ENCODE measurements around the gene DCLK1. TPM values are rescaled to one million over a fixed set of nuclear protein-coding genes. Genes with fewer than 3 reads are reported as not detected.

DCLK1 gene
- total and polyA plus RNA-seq, 9 donors = 42.0 to 109 (median 87.9) TPM

DNA sequence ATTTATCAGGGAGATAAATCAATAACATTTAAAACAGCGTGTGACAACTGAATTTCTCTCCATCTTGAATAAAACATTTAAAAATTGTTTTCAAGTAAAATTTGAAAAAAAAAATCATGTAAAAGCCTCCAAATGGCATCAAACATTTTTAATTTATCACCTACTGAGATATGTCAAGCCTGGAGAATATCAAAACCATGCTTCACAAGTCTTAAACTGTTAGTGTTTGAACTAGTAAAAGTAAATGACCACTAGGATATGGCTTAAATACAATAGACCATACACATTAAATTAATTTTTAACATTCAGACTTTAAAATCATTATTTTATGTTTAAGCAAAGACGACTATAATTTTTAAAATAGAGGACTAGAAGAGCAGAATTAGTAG is 281.9 kb downstream of the DCLK1 start:
- H3K9me3 ChIP-seq (replicated peaks; ENCODE audit: control insufficient read depth, low read depth, low read length) = no peaks in the 10 kb centered on the region
- peak overlapping the region; percentile 85 for H3K27ac ChIP-seq (ENCODE audit: low read length)
- DNase-seq = no peak
- no peak overlapping the region for H3K4me3 ChIP-seq (ENCODE audit: low read length)
- no peaks in the 10 kb centered on the region for H3K4me1 ChIP-seq (ENCODE audit: control insufficient read depth, insufficient read depth, low read length)
- no CpG with 5 or more reads among the region's 2 CpGs for WGBS (ENCODE audit: insufficient coverage)
- peaks cover 10% of the 10 kb centered on the region for H3K36me3 ChIP-seq (ENCODE audit: control insufficient read depth, insufficient read depth, low read length)
- H3K27me3 ChIP-seq (ENCODE audit: control insufficient read depth, insufficient read depth, low read length) = no peaks in the 10 kb centered on the region

GRCh38 chr13:35848336-35849255 is 282.6 kb downstream of the DCLK1 start:
- Histone ChIP-seq H3K27me3 (ENCODE audit: control insufficient read depth, insufficient read depth, low read length) (no peaks in the 10 kb centered on the region), H3K9me3 (replicated peaks; ENCODE audit: control insufficient read depth, low read depth, low read length) (no peaks in the 10 kb centered on the region), H3K36me3 (ENCODE audit: control insufficient read depth, insufficient read depth, low read length) (peaks cover 6% of the 10 kb centered on the region), H3K4me1 (ENCODE audit: control insufficient read depth, insufficient read depth, low read length) (no peaks in the 10 kb centered on the region), H3K4me3 (ENCODE audit: low read length) (no peak overlapping the region), H3K27ac (ENCODE audit: low read length) (peak overlapping the region; percentile 85)
- no CpG with 5 or more reads among the region's 3 CpGs for WGBS (ENCODE audit: insufficient coverage)
- peak; percentile 98 for DNase-seq

DNA sequence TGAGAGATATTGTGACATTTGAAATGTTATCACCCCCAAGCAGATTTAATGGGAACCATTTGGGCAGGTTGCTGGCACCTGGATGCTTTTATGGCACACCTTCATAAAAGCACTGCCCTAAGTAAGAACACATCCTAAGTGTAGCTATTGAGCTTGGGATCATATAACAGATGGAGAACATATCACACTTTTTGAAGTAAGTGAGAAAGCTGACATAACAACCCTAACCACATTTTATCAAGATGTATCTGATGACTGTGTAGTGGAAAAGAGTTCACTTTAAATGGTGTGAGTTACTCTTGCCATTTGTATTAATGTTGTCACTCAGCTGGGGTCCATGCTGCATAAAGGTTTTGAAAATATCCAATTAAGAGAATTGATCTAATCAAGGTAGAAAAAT is 287.9 kb downstream of the DCLK1 start:
- Histone ChIP-seq H3K4me3 (ENCODE audit: low read length) (no peak overlapping the region), H3K36me3 (ENCODE audit: control insufficient read depth, insufficient read depth, low read length) (peaks cover 9% of the 10 kb centered on the region), H3K27ac (ENCODE audit: low read length) (no peak overlapping the region), H3K4me1 (ENCODE audit: control insufficient read depth, insufficient read depth, low read length) (peaks cover 2% of the 10 kb centered on the region), H3K9me3 (replicated peaks; ENCODE audit: control insufficient read depth, low read depth, low read length) (no peaks in the 10 kb centered on the region), H3K27me3 (ENCODE audit: control insufficient read depth, insufficient read depth, low read length) (no peaks in the 10 kb centered on the region)
- DNase-seq = no peak

- peaks cover 9% of the 10 kb centered on the region for H3K36me3 ChIP-seq (ENCODE audit: control insufficient read depth, insufficient read depth, low read length)
- no peak overlapping the region for H3K4me3 ChIP-seq (ENCODE audit: low read length)
- peaks cover 5% of the 10 kb centered on the region for H3K4me1 ChIP-seq (ENCODE audit: control insufficient read depth, insufficient read depth, low read length)
- WGBS (ENCODE audit: insufficient coverage) = 80% methylated on average over 1 of the region's 4 CpGs
- no peaks in the 10 kb centered on the region for H3K27me3 ChIP-seq (ENCODE audit: control insufficient read depth, insufficient read depth, low read length)
- peak; percentile 81 for DNase-seq
- H3K9me3 ChIP-seq (replicated peaks; ENCODE audit: control insufficient read depth, low read depth, low read length) = no peaks in the 10 kb centered on the region
- peak overlapping the region; percentile 83 for H3K27ac ChIP-seq (ENCODE audit: low read length)
These were observed 290.1 kb downstream of the DCLK1 start for GRCh38 chr13:35841060-35841521.

DNA sequence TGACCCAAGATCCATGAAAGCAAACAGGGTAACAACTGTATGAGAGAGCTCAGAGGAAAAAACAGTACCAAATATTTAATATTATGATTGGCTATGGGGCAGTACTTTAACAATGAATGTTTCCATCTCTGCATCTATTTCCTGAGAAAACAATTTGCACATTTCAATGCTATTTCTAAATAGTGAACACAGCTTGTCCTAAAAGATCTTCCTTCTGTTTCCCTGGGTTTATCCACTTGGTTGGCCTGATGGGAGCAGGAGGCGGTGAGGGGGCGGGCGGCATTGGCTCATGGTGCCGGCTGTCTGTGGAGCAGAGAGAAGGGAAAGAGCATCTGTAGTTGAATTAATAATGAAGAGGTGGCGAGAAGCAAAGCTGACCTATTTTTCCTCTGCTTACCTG is 291.4 kb downstream of the DCLK1 start:
- peaks cover 11% of the 10 kb centered on the region for H3K36me3 ChIP-seq (ENCODE audit: control insufficient read depth, insufficient read depth, low read length)
- no peak overlapping the region for H3K27ac ChIP-seq (ENCODE audit: low read length)
- H3K4me1 ChIP-seq (ENCODE audit: control insufficient read depth, insufficient read depth, low read length) = peaks cover 7% of the 10 kb centered on the region
- DNase-seq = no peak
- WGBS (ENCODE audit: insufficient coverage) = no CpG with 5 or more reads among the region's 5 CpGs
- no peaks in the 10 kb centered on the region for H3K27me3 ChIP-seq (ENCODE audit: control insufficient read depth, insufficient read depth, low read length)
- H3K4me3 ChIP-seq (ENCODE audit: low read length) = no peak overlapping the region
- no peaks in the 10 kb centered on the region for H3K9me3 ChIP-seq (replicated peaks; ENCODE audit: control insufficient read depth, low read depth, low read length)

DNA sequence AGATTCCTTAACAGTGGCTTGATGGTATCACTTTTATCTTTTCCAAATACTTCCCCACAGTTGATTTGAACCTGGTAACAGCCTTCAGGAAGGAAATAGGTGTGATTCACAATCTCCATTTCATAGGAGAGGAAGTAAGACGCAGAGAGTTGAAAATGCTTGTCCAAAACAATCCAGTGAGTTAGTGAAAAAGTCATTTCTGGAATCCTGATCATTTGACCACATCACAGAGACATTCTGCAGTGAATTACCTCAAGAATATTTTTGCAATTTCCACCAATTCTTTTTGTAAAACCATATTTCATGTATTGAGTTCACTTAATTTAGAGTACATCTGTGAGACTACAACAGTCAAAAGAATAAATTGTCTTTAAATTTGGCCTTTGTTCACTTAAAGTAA is 292.8 kb downstream of the DCLK1 start:
- peaks cover 19% of the 10 kb centered on the region for H3K36me3 ChIP-seq (ENCODE audit: control insufficient read depth, insufficient read depth, low read length)
- no CpG with 5 or more reads among the region's 1 CpG for WGBS (ENCODE audit: insufficient coverage)
- peaks cover 13% of the 10 kb centered on the region for H3K4me1 ChIP-seq (ENCODE audit: control insufficient read depth, insufficient read depth, low read length)
- DNase-seq = peak; percentile 44
- H3K9me3 ChIP-seq (replicated peaks; ENCODE audit: control insufficient read depth, low read depth, low read length) = no peaks in the 10 kb centered on the region
- H3K4me3 ChIP-seq (ENCODE audit: low read length) = no peak overlapping the region
- no peak overlapping the region for H3K27ac ChIP-seq (ENCODE audit: low read length)
- H3K27me3 ChIP-seq (ENCODE audit: control insufficient read depth, insufficient read depth, low read length) = no peaks in the 10 kb centered on the region

DNA sequence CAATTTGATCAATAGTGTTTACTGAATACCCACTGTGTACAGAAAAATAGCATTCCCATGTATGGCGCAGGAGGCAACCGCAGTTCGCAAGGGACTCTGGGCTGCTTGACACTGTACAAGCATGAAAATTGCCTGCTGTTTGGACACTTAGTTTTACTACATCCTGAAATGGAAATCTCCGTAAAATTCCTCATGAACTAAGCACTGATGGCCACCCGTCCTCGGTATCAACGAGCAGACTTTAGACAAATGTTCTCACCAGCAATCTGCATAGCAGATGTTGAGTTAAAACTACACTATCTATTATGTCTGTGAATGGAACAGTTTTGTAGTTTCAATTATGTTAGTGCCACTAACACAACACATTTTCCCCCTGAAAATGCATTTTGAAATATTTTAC is 294.7 kb downstream of the DCLK1 start:
- Histone ChIP-seq H3K27me3 (ENCODE audit: control insufficient read depth, insufficient read depth, low read length) (no peaks in the 10 kb centered on the region), H3K4me3 (ENCODE audit: low read length) (no peak overlapping the region), H3K36me3 (ENCODE audit: control insufficient read depth, insufficient read depth, low read length) (peaks cover 19% of the 10 kb centered on the region), H3K9me3 (replicated peaks; ENCODE audit: control insufficient read depth, low read depth, low read length) (no peaks in the 10 kb centered on the region), H3K4me1 (ENCODE audit: control insufficient read depth, insufficient read depth, low read length) (peaks cover 13% of the 10 kb centered on the region), H3K27ac (ENCODE audit: low read length) (peak overlapping the region; percentile 60)
- DNase-seq = peak; percentile 65
- WGBS (ENCODE audit: insufficient coverage) = 47% methylated on average over 3 of the region's 7 CpGs

- Histone ChIP-seq H3K27ac (ENCODE audit: low read length) (peak overlapping the region; percentile 60), H3K4me3 (ENCODE audit: low read length) (no peak overlapping the region), H3K9me3 (replicated peaks; ENCODE audit: control insufficient read depth, low read depth, low read length) (no peaks in the 10 kb centered on the region), H3K27me3 (ENCODE audit: control insufficient read depth, insufficient read depth, low read length) (no peaks in the 10 kb centered on the region), H3K36me3 (ENCODE audit: control insufficient read depth, insufficient read depth, low read length) (peaks cover 19% of the 10 kb centered on the region), H3K4me1 (ENCODE audit: control insufficient read depth, insufficient read depth, low read length) (peaks cover 13% of the 10 kb centered on the region)
- peak; percentile 73 for DNase-seq
- no CpG with 5 or more reads among the region's 4 CpGs for WGBS (ENCODE audit: insufficient coverage)
These were observed 295.2 kb downstream of the DCLK1 start for GRCh38 chr13:35835989-35836388.

- whole genome bisulfite sequencing (ENCODE audit: insufficient coverage) = 100% methylated on average over 2 of the region's 6 CpGs
- Histone ChIP-seq H3K4me1 (ENCODE audit: control insufficient read depth, insufficient read depth, low read length) (peaks cover 11% of the 10 kb centered on the region), H3K4me3 (ENCODE audit: low read length) (no peak overlapping the region), H3K9me3 (replicated peaks; ENCODE audit: control insufficient read depth, low read depth, low read length) (no peaks in the 10 kb centered on the region), H3K27me3 (ENCODE audit: control insufficient read depth, insufficient read depth, low read length) (no peaks in the 10 kb centered on the region), H3K36me3 (ENCODE audit: control insufficient read depth, insufficient read depth, low read length) (peaks cover 17% of the 10 kb centered on the region), H3K27ac (ENCODE audit: low read length) (no peak overlapping the region)
- no peak for DNase-seq
These were observed 297.4 kb downstream of the DCLK1 start for GRCh38 chr13:35833608-35834275.

DNA sequence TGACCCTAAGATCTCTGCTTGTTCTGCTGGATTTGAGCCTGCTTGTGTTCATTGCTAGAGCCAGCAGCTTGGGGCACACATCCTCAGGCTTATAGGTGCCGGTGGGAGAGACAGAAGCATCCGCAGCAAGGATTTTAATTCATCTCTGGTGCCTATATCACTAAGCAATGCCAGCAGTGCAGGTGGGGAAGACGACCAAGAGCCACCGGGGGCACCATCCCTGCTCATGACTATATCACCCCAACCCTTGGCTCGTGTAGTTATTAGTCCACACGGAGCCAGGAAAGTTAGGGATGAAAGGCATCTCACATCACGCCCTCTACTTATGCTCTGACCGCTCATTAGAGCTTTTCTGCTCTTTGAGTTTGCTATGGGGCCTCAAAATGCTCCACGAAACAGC is 298.2 kb downstream of the DCLK1 start:
- 84% methylated on average over 7 of the region's 9 CpGs for WGBS (ENCODE audit: insufficient coverage)
- Histone ChIP-seq H3K36me3 (ENCODE audit: control insufficient read depth, insufficient read depth, low read length) (peaks cover 14% of the 10 kb centered on the region), H3K4me3 (ENCODE audit: low read length) (no peak overlapping the region), H3K4me1 (ENCODE audit: control insufficient read depth, insufficient read depth, low read length) (peaks cover 11% of the 10 kb centered on the region), H3K9me3 (replicated peaks; ENCODE audit: control insufficient read depth, low read depth, low read length) (no peaks in the 10 kb centered on the region), H3K27me3 (ENCODE audit: control insufficient read depth, insufficient read depth, low read length) (no peaks in the 10 kb centered on the region), H3K27ac (ENCODE audit: low read length) (no peak overlapping the region)
- DNase-seq = no peak
